Parathyroid adenoma (tissue), 2 donors: ENCODE data around the gene SDC4.
"Not testable (repeated sequence)": the region's sequence is repeated elsewhere in the genome, so short reads cannot be mapped to it uniquely, and the experiment has no call there.

Experiments
- H2AFZ ChIP-seq: fragments of 300-600 bp; sonication (generic); one replicate; pipeline ENCODE4 v1.7.0; 2017; ENCODE audit warnings: antibody characterized with exemption, mild to moderate bottlenecking
- H3K27ac ChIP-seq: fragments of 300-600 bp; sonication (generic); one replicate; pipeline ENCODE4 v1.7.0; 2017
- H3K27me3 ChIP-seq: fragments of 300-600 bp; sonication (generic); one replicate; pipeline ENCODE4 v1.7.0; 2017; ENCODE audit warnings: low read length; ENCODE audit not compliant: control insufficient read depth, insufficient read depth
- H3K36me3 ChIP-seq: fragments of 300-600 bp; sonication (generic); one replicate; pipeline ENCODE4 v1.7.0; 2017; ENCODE audit warnings: low read length; ENCODE audit not compliant: control insufficient read depth, insufficient read depth
- H3K4me1 ChIP-seq: fragments of 300-600 bp; sonication (generic); one replicate; pipeline ENCODE4 v1.7.0; 2017; ENCODE audit warnings: control low read depth
- H3K4me2 ChIP-seq: fragments of 300-600 bp; sonication (generic); one replicate; pipeline ENCODE4 v1.7.0; 2017; ENCODE audit warnings: low read length
- H3K4me3 ChIP-seq: fragments of 300-600 bp; sonication (generic); one replicate; pipeline ENCODE4 v1.7.0; 2017; ENCODE audit warnings: low read depth, low read length
- H3K79me2 ChIP-seq: fragments of 300-600 bp; sonication (generic); one replicate; pipeline ENCODE4 v1.7.0; 2017; ENCODE audit warnings: control low read depth
- H3K9ac ChIP-seq: fragments of 300-600 bp; sonication (generic); one replicate; pipeline ENCODE4 v1.7.0; 2017; ENCODE audit warnings: mild to moderate bottlenecking
- H3K9me3 ChIP-seq: fragments of 300-600 bp; sonication (generic); one replicate; pipeline ENCODE4 v1.7.0; 2017; ENCODE audit warnings: low read length; ENCODE audit not compliant: control insufficient read depth
- TF ChIP-seq, protein P1 (sequence below): fragments of 300-600 bp; sonication (generic); IDR thresholded peaks from one replicate; pipeline ENCODE4 v1.7.0; 2017; ENCODE audit warnings: antibody characterized with exemption, mild to moderate bottlenecking
- donor health status: primary hyperparathyroidism.

SDC4 gene

GRCh38 chr20:45355209-45356084 is 7.2 kb upstream of the SDC4 start:
- no peaks in the 10 kb centered on the region for H3K9me3 ChIP-seq
- H3K27ac ChIP-seq, result no peak overlapping the region
- H3K4me1 ChIP-seq, result no peaks in the 10 kb centered on the region
- H2AFZ ChIP-seq, result no peak overlapping the region
- no peak overlapping the region for H3K4me2 ChIP-seq
- no peak overlapping the region for H3K9ac ChIP-seq
- H3K27me3 ChIP-seq, result no peaks in the 10 kb centered on the region
- H3K4me3 ChIP-seq, result no peak overlapping the region
- H3K36me3 ChIP-seq, result no peaks in the 10 kb centered on the region
- H3K79me2 ChIP-seq, result no peaks in the 10 kb centered on the region
- TF ChIP-seq, protein P1, sequence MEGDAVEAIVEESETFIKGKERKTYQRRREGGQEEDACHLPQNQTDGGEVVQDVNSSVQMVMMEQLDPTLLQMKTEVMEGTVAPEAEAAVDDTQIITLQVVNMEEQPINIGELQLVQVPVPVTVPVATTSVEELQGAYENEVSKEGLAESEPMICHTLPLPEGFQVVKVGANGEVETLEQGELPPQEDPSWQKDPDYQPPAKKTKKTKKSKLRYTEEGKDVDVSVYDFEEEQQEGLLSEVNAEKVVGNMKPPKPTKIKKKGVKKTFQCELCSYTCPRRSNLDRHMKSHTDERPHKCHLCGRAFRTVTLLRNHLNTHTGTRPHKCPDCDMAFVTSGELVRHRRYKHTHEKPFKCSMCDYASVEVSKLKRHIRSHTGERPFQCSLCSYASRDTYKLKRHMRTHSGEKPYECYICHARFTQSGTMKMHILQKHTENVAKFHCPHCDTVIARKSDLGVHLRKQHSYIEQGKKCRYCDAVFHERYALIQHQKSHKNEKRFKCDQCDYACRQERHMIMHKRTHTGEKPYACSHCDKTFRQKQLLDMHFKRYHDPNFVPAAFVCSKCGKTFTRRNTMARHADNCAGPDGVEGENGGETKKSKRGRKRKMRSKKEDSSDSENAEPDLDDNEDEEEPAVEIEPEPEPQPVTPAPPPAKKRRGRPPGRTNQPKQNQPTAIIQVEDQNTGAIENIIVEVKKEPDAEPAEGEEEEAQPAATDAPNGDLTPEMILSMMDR, result no peak

- TF ChIP-seq, protein P1, result no peak
- no peaks in the 10 kb centered on the region for H3K79me2 ChIP-seq
These were observed 6.4 kb upstream of the SDC4 start for GRCh38 chr20:45354423-45355208.

DNA sequence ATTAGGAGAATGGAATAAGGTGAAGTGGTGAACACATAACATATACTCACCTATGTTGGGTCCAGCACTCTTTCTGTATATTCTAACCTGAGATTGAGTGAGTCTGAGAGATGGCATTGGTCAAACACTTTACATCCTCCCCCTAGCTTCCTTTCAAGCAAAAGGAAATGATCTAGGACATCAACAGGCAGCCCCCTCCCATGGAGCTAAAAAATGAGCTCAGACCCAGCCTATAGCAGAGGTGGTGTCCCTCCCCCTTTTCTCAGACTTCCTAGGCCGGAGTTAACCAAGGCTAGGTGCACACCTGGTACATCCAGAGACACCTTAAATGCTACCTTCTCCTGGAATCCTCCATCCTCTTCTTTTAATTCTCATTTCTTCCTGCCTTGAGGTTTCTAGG is 5.5 kb upstream of the SDC4 start:
- Histone ChIP-seq H2AFZ (no peak overlapping the region), H3K27ac (no peak overlapping the region), H3K4me3 (no peak overlapping the region), H3K27me3 (no peaks in the 10 kb centered on the region), H3K36me3 (no peaks in the 10 kb centered on the region), H3K9me3 (no peaks in the 10 kb centered on the region), H3K4me2 (no peak overlapping the region), H3K4me1 (no peaks in the 10 kb centered on the region), H3K79me2 (no peaks in the 10 kb centered on the region), H3K9ac (no peak overlapping the region)
- TF ChIP-seq, protein P1, result no peak

More at GRCh38 chr20:45354423-45355208, 6.4 kb upstream of the SDC4 start:
- Histone ChIP-seq H3K4me2 (no peak overlapping the region), H3K9ac (no peak overlapping the region), H3K9me3 (no peaks in the 10 kb centered on the region), H3K36me3 (no peaks in the 10 kb centered on the region), H3K4me1 (no peaks in the 10 kb centered on the region), H2AFZ (no peak overlapping the region), H3K27ac (no peak overlapping the region), H3K4me3 (no peak overlapping the region), H3K27me3 (no peaks in the 10 kb centered on the region)

GRCh38 chr20:45352729-45353128 is 4.5 kb upstream of the SDC4 start:
- Histone ChIP-seq H3K4me1 (no peaks in the 10 kb centered on the region), H2AFZ (no peak overlapping the region), H3K4me2 (no peak overlapping the region), H3K9me3 (no peaks in the 10 kb centered on the region), H3K27me3 (no peaks in the 10 kb centered on the region), H3K27ac (no peak overlapping the region), H3K36me3 (no peaks in the 10 kb centered on the region), H3K79me2 (no peaks in the 10 kb centered on the region), H3K9ac (no peak overlapping the region), H3K4me3 (no peak overlapping the region)
- TF ChIP-seq, protein P1, result no peak

DNA sequence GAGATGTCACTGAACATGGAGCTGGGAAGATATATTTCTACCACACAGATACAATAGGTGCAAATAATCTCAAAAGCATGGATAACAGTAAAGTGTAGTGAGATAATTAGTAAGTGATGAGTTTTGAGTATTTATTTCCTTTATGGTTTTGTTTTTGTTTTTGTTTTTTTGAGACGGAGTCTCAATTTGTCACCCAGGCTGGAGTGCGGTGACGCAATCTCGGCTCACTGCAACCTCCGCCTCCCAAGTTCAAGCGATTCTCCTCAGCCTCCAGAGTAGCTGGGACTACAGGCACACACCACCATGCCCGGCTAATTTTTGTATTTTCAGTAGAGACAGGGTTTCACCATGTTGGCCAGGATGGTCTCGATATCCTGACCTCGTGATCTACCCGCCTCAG is 2.6 kb upstream of the SDC4 start:
- H3K9ac ChIP-seq, H3K9me3 ChIP-seq, H3K4me2 ChIP-seq, H3K79me2 ChIP-seq, H3K4me3 ChIP-seq, H3K27me3 ChIP-seq, H2AFZ ChIP-seq, H3K4me1 ChIP-seq, H3K27ac ChIP-seq, H3K36me3 ChIP-seq: not testable (repeated sequence)
